Kidney (tissue), 14 donors: ENCODE measurements around the gene KRT84. TPM values are rescaled to one million over a fixed set of nuclear protein-coding genes. Genes with fewer than 3 reads are reported as not detected.

Source experiments
- DNase-seq, 5 donors: peaks; one replicate each; pipeline ENCODE4 v3.0.0-alpha.2; 2013 to 2020
- FAIRE-seq: peaks from 2 replicates; lab custom pipeline; 2012; peaks lifted over from hg19 to GRCh38; lab: Jason Lieb, UNC
- H3K27ac ChIP-seq, 2 donors: one replicate each; pipeline ENCODE4 v1.7.0; 2013; ENCODE audit warnings: low read depth in 2 of 2, low read length in 2 of 2, inconsistent platforms in 1 of 2
- H3K27me3 ChIP-seq: one replicate; pipeline ENCODE4 v1.7.1; 2013; ENCODE audit warnings: low read length, inconsistent platforms; ENCODE audit not compliant: control insufficient read depth, insufficient read depth
- H3K36me3 ChIP-seq, 3 donors: one replicate each; pipeline versions ENCODE4 v1.7.0 to v1.7.1; 2013; ENCODE audit warnings: low read length in 3 of 3, control low read depth in 1 of 3, inconsistent platforms in 1 of 3; ENCODE audit not compliant: insufficient read depth in 3 of 3, control insufficient read depth in 2 of 3
- H3K4me1 ChIP-seq, 3 donors: one replicate each; pipeline versions ENCODE4 v1.7.0 to v1.7.1; 2013; ENCODE audit warnings: low read length in 3 of 3, inconsistent platforms in 1 of 3, low read depth in 1 of 3; ENCODE audit not compliant: control insufficient read depth in 2 of 3, insufficient read depth in 2 of 3
- H3K4me3 ChIP-seq, 3 donors: one replicate each; pipeline versions ENCODE4 v1.7.0 to v1.8.1; 2013; ENCODE audit warnings: low read length in 3 of 3, control low read depth in 1 of 3, inconsistent platforms in 1 of 3
- H3K9ac ChIP-seq, 3 donors: one replicate each; pipeline versions ENCODE4 v1.7.0 to v1.7.1; 2013; ENCODE audit warnings: low read length in 3 of 3, control low read depth in 1 of 3, inconsistent platforms in 1 of 3
- H3K9me3 ChIP-seq, 3 donors: one replicate each; pipeline versions ENCODE4 v1.7.0 to v1.7.1; 2013; ENCODE audit warnings: low read length in 3 of 3, control low read depth in 1 of 3, inconsistent platforms in 1 of 3; ENCODE audit not compliant: control insufficient read depth in 2 of 3, insufficient read depth in 1 of 3
- intact Hi-C: fragments of 100-400 bp; cut with DNase I; formaldehyde crosslinking; loops from one replicate; pipeline ENCODE4 v1.11.1; 2022
- polyA plus RNA-seq: library from polyadenylated mRNA; stranded (reverse); fragments of 350-450 nt; fragmentation: Illumina TruSeq; extraction: RNeasy Lipid Tissue Mini Kit (QIAGEN cat#74804); gene quantifications from one replicate; pipeline ENCODE4 v1.2.3, GENCODE V29; 2014; ENCODE audit warnings: low read depth, low replicate concordance; ENCODE audit not compliant: insufficient read depth
- total RNA-seq: library from RNA; stranded (reverse); fragmentation: NEBNext Ultra II Directional; extraction: Animal tissue kit (Norgen Biotek cat#: 25700); gene quantifications from one replicate; pipeline ENCODE4 v1.2.1, GENCODE V29; 2021
- TF ChIP-seq, protein P1 (sequence below): IDR thresholded peaks from 3 replicates; pipeline ENCODE4 v1.5.1; 2012; ENCODE audit warnings: mild to moderate bottlenecking, moderate library complexity, borderline replicate concordance; ENCODE audit not compliant: insufficient read depth; ENCODE audit errors: extremely low read depth
- donor health status: control.
- donor health status: control.
- donor health status: control.
- donor health status: control.
- donor health status: control.
- donor health status: DM: yes; HTN: yes; CAD: no.
- donor health status: Normal renal cell carcinoma (clear cell type).

Gene KRT84
- total and polyA plus RNA-seq, 2 donors from 2014 or later, result not detected

DNA sequence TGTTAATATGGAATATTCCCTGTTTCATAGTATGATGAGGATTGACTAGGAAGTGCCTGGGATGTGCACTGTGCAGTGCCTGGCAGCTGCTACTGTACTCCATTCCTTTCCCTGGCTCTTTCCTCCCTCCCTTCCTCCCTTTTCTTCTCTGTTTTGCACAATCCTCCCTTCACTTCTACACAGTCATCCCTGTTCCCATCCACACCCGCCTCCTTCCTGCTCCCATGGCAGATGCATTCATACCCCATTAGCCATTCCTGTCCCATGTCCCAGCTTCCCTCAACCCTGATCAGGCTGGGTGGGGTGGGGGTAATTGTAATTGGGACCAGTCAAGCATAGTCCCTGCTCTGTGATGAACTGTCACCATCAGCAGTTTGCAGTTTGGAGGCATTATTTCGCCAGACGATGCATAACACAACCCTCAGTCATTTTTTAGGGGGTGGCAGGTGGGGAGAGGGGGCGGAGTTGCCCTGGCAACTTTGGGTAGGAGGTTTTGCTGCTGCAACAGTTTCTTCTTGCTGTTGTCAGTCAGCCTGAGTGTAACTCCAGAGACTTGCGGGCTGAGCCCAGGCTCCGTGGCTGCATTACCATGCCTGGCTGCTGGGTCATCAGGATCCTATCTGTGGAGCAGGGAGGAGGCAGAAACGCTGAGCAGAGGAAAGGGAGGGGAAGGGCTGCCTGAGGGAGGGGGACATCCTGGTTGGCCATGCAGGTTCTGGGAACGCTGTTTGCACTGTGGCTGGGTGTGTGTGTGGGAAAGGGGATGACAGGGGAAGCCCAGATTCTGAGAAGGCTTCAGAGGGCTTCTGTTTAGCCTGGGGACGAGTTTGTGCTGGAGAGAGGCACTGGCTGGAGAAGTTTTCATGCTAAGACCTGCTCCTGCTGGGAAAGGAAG is 4.1 kb upstream of the KRT84 start:
- no peak overlapping the region for H3K4me3 ChIP-seq
- DNase-seq (peak; percentile 25 to 44 (median 35)), FAIRE-seq (no peak)
- no peaks in the 10 kb centered on the region for H3K27me3 ChIP-seq
- intact Hi-C loops, result loop anchor here (10.0 kb wide), 1 partner anchor 115 kb away; no protein-coding TSS in a partner anchor
- TF ChIP-seq, protein P1, sequence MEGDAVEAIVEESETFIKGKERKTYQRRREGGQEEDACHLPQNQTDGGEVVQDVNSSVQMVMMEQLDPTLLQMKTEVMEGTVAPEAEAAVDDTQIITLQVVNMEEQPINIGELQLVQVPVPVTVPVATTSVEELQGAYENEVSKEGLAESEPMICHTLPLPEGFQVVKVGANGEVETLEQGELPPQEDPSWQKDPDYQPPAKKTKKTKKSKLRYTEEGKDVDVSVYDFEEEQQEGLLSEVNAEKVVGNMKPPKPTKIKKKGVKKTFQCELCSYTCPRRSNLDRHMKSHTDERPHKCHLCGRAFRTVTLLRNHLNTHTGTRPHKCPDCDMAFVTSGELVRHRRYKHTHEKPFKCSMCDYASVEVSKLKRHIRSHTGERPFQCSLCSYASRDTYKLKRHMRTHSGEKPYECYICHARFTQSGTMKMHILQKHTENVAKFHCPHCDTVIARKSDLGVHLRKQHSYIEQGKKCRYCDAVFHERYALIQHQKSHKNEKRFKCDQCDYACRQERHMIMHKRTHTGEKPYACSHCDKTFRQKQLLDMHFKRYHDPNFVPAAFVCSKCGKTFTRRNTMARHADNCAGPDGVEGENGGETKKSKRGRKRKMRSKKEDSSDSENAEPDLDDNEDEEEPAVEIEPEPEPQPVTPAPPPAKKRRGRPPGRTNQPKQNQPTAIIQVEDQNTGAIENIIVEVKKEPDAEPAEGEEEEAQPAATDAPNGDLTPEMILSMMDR, result no peak
- H3K4me1 ChIP-seq, result no peaks in the 10 kb centered on the region
- H3K36me3 ChIP-seq, result no peaks in the 10 kb centered on the region
- H3K27ac ChIP-seq, result no peak overlapping the region
- H3K9me3 ChIP-seq, result no peaks in the 10 kb centered on the region
- no peak overlapping the region for H3K9ac ChIP-seq

DNA sequence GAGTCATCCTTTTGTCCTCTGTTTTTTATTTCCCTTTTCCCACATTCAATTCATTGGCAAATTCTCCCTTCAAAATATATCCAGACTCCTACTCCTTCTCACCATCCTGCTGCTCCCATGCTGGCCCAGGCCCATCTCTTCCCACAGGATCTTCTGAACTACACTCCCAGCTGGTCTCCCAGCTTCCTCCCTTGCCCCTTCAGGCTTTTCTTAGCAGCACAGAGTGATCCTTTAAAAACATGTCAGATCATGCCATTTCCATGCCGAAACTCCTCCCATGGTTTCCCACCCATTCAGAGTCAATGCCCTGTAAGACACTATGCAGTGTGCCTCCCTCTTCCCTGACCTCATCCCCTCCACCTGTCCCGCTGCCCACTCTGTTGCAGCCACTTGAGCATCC is 2.4 kb upstream of the KRT84 start:
- Histone ChIP-seq H3K4me3 (no peak overlapping the region), H3K27me3 (no peaks in the 10 kb centered on the region), H3K9ac (no peak overlapping the region), H3K4me1 (no peaks in the 10 kb centered on the region), H3K36me3 (no peaks in the 10 kb centered on the region), H3K27ac (no peak overlapping the region), H3K9me3 (no peaks in the 10 kb centered on the region)
- no peak for FAIRE-seq
- TF ChIP-seq, protein P1, result no peak
- DNase-seq, result no peak
- intact Hi-C loops, result loop anchor here (10.0 kb wide), 1 partner anchor 117 kb away; no protein-coding TSS in a partner anchor

DNA sequence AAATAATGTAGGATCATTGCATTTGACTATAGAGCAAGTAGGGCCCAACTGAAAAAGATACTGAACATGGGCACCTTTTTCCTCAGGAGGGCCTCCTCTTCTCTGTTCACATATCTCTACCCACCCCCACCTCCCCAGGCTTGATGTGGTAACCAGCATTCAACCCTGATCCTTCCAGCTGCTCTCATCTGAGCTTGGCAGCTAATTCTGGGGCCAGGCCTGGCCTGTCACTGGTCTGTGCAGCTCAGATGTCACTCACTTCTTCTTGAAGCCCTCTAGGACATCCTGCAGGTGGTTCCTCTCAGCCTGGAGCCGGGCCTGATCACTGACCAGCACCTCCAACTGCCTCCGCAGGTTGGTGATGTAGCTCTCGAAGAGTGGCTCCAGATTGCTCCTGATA is 2.1 kb downstream of the KRT84 start:
- Histone ChIP-seq H3K4me3 (no peak overlapping the region), H3K4me1 (no peaks in the 10 kb centered on the region), H3K36me3 (no peaks in the 10 kb centered on the region), H3K27ac (no peak overlapping the region), H3K9me3 (no peaks in the 10 kb centered on the region), H3K9ac (no peak overlapping the region), H3K27me3 (no peaks in the 10 kb centered on the region)
- FAIRE-seq (no peak), DNase-seq (peak in 1 of 5 donors; percentile 28)
- intact Hi-C loops, result loop anchor here (10.0 kb wide), 1 partner anchor 121 kb away; no protein-coding TSS in a partner anchor
- TF ChIP-seq, protein P1, result no peak
